Activated naive CD4-positive, alpha-beta T cell treated with anti-CD3 and anti-CD28 coated beads, Interleukin-2, amount 10 ng/mL, durations not matched to agents 7 days and 5 days (primary cell): ENCODE measurements around the gene MGARP.
"Not testable (repeated sequence)": the region's sequence is repeated elsewhere in the genome, so short reads cannot be mapped to it uniquely, and the experiment has no call there.

Experiments used
- CTCF ChIA-PET: fragments of 350-600 bp; sonication (Branson Sonifier 250); formaldehyde crosslinking; loops from one replicate; lab custom pipeline; 2021; ENCODE audit warnings: antibody characterized with exemption; lab: Charles Lee
- DNase-seq: peaks from one replicate; pipeline ENCODE4 v3.0.0-alpha.2; 2020
- H3K27ac Mint-ChIP-seq: one replicate; pipeline ENCODE4 v1.8.0; 2021; ENCODE audit warnings: mild to moderate bottlenecking, moderate library complexity, mixed read lengths
- H3K27me3 Mint-ChIP-seq: one replicate; pipeline ENCODE4 v1.8.0; 2021; ENCODE audit warnings: mild to moderate bottlenecking, mixed read lengths
- H3K36me3 Mint-ChIP-seq: one replicate; pipeline ENCODE4 v1.8.0; 2021; ENCODE audit warnings: mixed read lengths
- H3K4me1 Mint-ChIP-seq: one replicate; pipeline ENCODE4 v1.8.0; 2021; ENCODE audit warnings: mixed read lengths
- H3K4me3 Mint-ChIP-seq: one replicate; pipeline ENCODE4 v1.8.0; 2021; ENCODE audit warnings: mild to moderate bottlenecking, moderate library complexity, mixed read lengths
- H3K9me3 Mint-ChIP-seq: one replicate; pipeline ENCODE4 v1.8.0; 2021; ENCODE audit warnings: mixed read lengths

Gene MGARP

GRCh38 chr4:139278485-139278884 is 1.5 kb downstream of the MGARP start:
- Mint-ChIP-seq H3K27me3 (peaks cover 70% of the 10 kb centered on the region), H3K4me3 (peak overlapping the region; percentile 62), H3K27ac (no peak overlapping the region), H3K9me3 (no peaks in the 10 kb centered on the region), H3K36me3 (peaks cover 6% of the 10 kb centered on the region), H3K4me1 (peaks cover 22% of the 10 kb centered on the region)
- CTCF ChIA-PET: no interaction called here
- DNase-seq: no peak

GRCh38 chr4:139275281-139275735 is 4.7 kb downstream of the MGARP start:
- no peak for DNase-seq
- H3K9me3 Mint-ChIP-seq: no peaks in the 10 kb centered on the region
- peaks cover 43% of the 10 kb centered on the region for H3K27me3 Mint-ChIP-seq
- no peak overlapping the region for H3K27ac Mint-ChIP-seq
- CTCF ChIA-PET: interaction anchor here (2.0 kb wide), 1 partner anchor 9 kb away, joined by 5 read pairs; no protein-coding TSS in a partner anchor
- peaks cover 17% of the 10 kb centered on the region for H3K4me1 Mint-ChIP-seq
- no peak overlapping the region for H3K4me3 Mint-ChIP-seq
- H3K36me3 Mint-ChIP-seq: peaks cover 6% of the 10 kb centered on the region

- CTCF ChIA-PET: interaction anchor here (2.0 kb wide), 1 partner anchor 8 kb away, joined by 5 read pairs; no protein-coding TSS in a partner anchor
- Mint-ChIP-seq H3K9me3 (no peaks in the 10 kb centered on the region), H3K27me3 (peaks cover 38% of the 10 kb centered on the region), H3K27ac (no peak overlapping the region), H3K4me3 (no peak overlapping the region), H3K36me3 (peaks cover 6% of the 10 kb centered on the region), H3K4me1 (peaks cover 12% of the 10 kb centered on the region)
- DNase-seq: no peak
These were observed 5.2 kb downstream of the MGARP start for GRCh38 chr4:139274790-139275189.

- Mint-ChIP-seq H3K27me3 (peaks cover 28% of the 10 kb centered on the region), H3K4me3 (no peak overlapping the region), H3K4me1 (peaks cover 3% of the 10 kb centered on the region), H3K36me3 (peaks cover 2% of the 10 kb centered on the region), H3K9me3 (no peaks in the 10 kb centered on the region), H3K27ac (no peak overlapping the region)
- DNase-seq: no peak
- CTCF ChIA-PET: no interaction called here
These were observed 6.2 kb downstream of the MGARP start for GRCh38 chr4:139273835-139274234.

GRCh38 chr4:139267301-139267700 is 12.7 kb downstream of the MGARP start:
- no peak overlapping the region for H3K27ac Mint-ChIP-seq
- no peaks in the 10 kb centered on the region for H3K9me3 Mint-ChIP-seq
- peaks cover 10% of the 10 kb centered on the region for H3K27me3 Mint-ChIP-seq
- H3K4me3 Mint-ChIP-seq: no peak overlapping the region
- no peaks in the 10 kb centered on the region for H3K36me3 Mint-ChIP-seq
- CTCF ChIA-PET: interaction anchor here (2.1 kb wide), 1 partner anchor 8 kb away, joined by 5 read pairs; no protein-coding TSS in a partner anchor
- DNase-seq: no peak
- peaks cover 28% of the 10 kb centered on the region for H3K4me1 Mint-ChIP-seq

GRCh38 chr4:139266583-139267257 is 13.3 kb downstream of the MGARP start:
- peak overlapping the region; percentile 35 for H3K4me3 Mint-ChIP-seq
- peaks cover 10% of the 10 kb centered on the region for H3K27me3 Mint-ChIP-seq
- peaks cover 28% of the 10 kb centered on the region for H3K4me1 Mint-ChIP-seq
- peak; percentile 81 for DNase-seq
- no peaks in the 10 kb centered on the region for H3K9me3 Mint-ChIP-seq
- peak overlapping the region; percentile 26 for H3K27ac Mint-ChIP-seq
- H3K36me3 Mint-ChIP-seq: no peaks in the 10 kb centered on the region
- CTCF ChIA-PET: interaction anchor here (0.6 to 2.1 kb wide), 3 partner anchors 9 to 56 kb away, joined by 4 to 5 read pairs (median 5); no protein-coding TSS in a partner anchor

- Mint-ChIP-seq H3K9me3 (no peaks in the 10 kb centered on the region), H3K36me3 (no peaks in the 10 kb centered on the region), H3K4me1 (peaks cover 28% of the 10 kb centered on the region), H3K27me3 (peaks cover 10% of the 10 kb centered on the region), H3K27ac (peak overlapping the region; percentile 26), H3K4me3 (peak overlapping the region; percentile 35)
- CTCF ChIA-PET: interaction anchor here (0.6 to 2.1 kb wide), 3 partner anchors 9 to 57 kb away, joined by 4 to 5 read pairs (median 5); no protein-coding TSS in a partner anchor
- no peak for DNase-seq
These were observed 13.8 kb downstream of the MGARP start for GRCh38 chr4:139266208-139266582.

GRCh38 chr4:139265654-139266053 is 14.4 kb downstream of the MGARP start:
- Mint-ChIP-seq H3K9me3 (no peaks in the 10 kb centered on the region), H3K27ac (no peak overlapping the region), H3K36me3 (no peaks in the 10 kb centered on the region), H3K4me1 (peaks cover 28% of the 10 kb centered on the region), H3K4me3 (no peak overlapping the region), H3K27me3 (peaks cover 10% of the 10 kb centered on the region)
- DNase-seq: no peak
- CTCF ChIA-PET: interaction anchor here (1.4 to 2.1 kb wide), 2 partner anchors 10 to 30 kb away, joined by 5 read pairs; no protein-coding TSS in a partner anchor

GRCh38 chr4:139256349-139256748 is 23.7 kb downstream of the MGARP start:
- no peaks in the 10 kb centered on the region for H3K4me1 Mint-ChIP-seq
- no peaks in the 10 kb centered on the region for H3K36me3 Mint-ChIP-seq
- H3K27ac Mint-ChIP-seq: no peak overlapping the region
- no peaks in the 10 kb centered on the region for H3K9me3 Mint-ChIP-seq
- H3K4me3 Mint-ChIP-seq: no peak overlapping the region
- DNase-seq: no peak
- CTCF ChIA-PET: no interaction called here
- peaks cover 17% of the 10 kb centered on the region for H3K27me3 Mint-ChIP-seq

GRCh38 chr4:139255581-139255980 is 24.4 kb downstream of the MGARP start:
- CTCF ChIA-PET, H3K36me3 Mint-ChIP-seq, H3K27ac Mint-ChIP-seq, H3K9me3 Mint-ChIP-seq, DNase-seq, H3K4me3 Mint-ChIP-seq, H3K4me1 Mint-ChIP-seq: not testable (repeated sequence)
- H3K27me3 Mint-ChIP-seq: peaks cover 17% of the 10 kb centered on the region

- CTCF ChIA-PET: interaction anchor here (1.6 kb wide), 1 partner anchor 25 kb away, joined by 5 read pairs; no protein-coding TSS in a partner anchor
- no peaks in the 10 kb centered on the region for H3K9me3 Mint-ChIP-seq
- H3K27me3 Mint-ChIP-seq: peaks cover 12% of the 10 kb centered on the region
- H3K27ac Mint-ChIP-seq: no peak overlapping the region
- no peak for DNase-seq
- no peaks in the 10 kb centered on the region for H3K4me1 Mint-ChIP-seq
- H3K36me3 Mint-ChIP-seq: no peaks in the 10 kb centered on the region
- no peak overlapping the region for H3K4me3 Mint-ChIP-seq
These were observed 26.3 kb downstream of the MGARP start for GRCh38 chr4:139253713-139254112.

- Mint-ChIP-seq H3K36me3 (no peaks in the 10 kb centered on the region), H3K4me1 (no peaks in the 10 kb centered on the region), H3K9me3 (no peaks in the 10 kb centered on the region), H3K27ac (no peak overlapping the region), H3K4me3 (no peak overlapping the region), H3K27me3 (peaks cover 8% of the 10 kb centered on the region)
- no peak for DNase-seq
- CTCF ChIA-PET: no interaction called here
These were observed 27.0 kb downstream of the MGARP start for GRCh38 chr4:139253046-139253445.

GRCh38 chr4:139247700-139248238 is 32.3 kb downstream of the MGARP start:
- Mint-ChIP-seq H3K36me3 (no peaks in the 10 kb centered on the region), H3K4me1 (no peaks in the 10 kb centered on the region), H3K27me3 (no peaks in the 10 kb centered on the region), H3K9me3 (no peaks in the 10 kb centered on the region), H3K27ac (no peak overlapping the region), H3K4me3 (no peak overlapping the region)
- CTCF ChIA-PET: interaction anchor here (0.6 kb wide), 1 partner anchor 46 kb away, joined by 5 read pairs; no protein-coding TSS in a partner anchor
- no peak for DNase-seq

GRCh38 chr4:139247241-139247640 is 32.8 kb downstream of the MGARP start:
- no peaks in the 10 kb centered on the region for H3K27me3 Mint-ChIP-seq
- no peak overlapping the region for H3K27ac Mint-ChIP-seq
- no peak overlapping the region for H3K4me3 Mint-ChIP-seq
- H3K4me1 Mint-ChIP-seq: no peaks in the 10 kb centered on the region
- H3K36me3 Mint-ChIP-seq: no peaks in the 10 kb centered on the region
- no peak for DNase-seq
- no peaks in the 10 kb centered on the region for H3K9me3 Mint-ChIP-seq
- CTCF ChIA-PET: no interaction called here

- Mint-ChIP-seq H3K27ac (no peak overlapping the region), H3K4me1 (no peaks in the 10 kb centered on the region), H3K36me3 (no peaks in the 10 kb centered on the region), H3K4me3 (no peak overlapping the region), H3K27me3 (no peaks in the 10 kb centered on the region), H3K9me3 (no peaks in the 10 kb centered on the region)
- DNase-seq: no peak
- CTCF ChIA-PET: no interaction called here
These were observed 33.9 kb downstream of the MGARP start for GRCh38 chr4:139246166-139246565.
